DLD1 (cell line): ENCODE results near the gene CDH3.

Experiments
- in situ Hi-C: cut with HindIII; loops from 2 replicates; pipeline ENCODE4 v1.10.0; 2017; ENCODE audit warnings: low sequenced_read_pairs

CDH3 gene

DNA sequence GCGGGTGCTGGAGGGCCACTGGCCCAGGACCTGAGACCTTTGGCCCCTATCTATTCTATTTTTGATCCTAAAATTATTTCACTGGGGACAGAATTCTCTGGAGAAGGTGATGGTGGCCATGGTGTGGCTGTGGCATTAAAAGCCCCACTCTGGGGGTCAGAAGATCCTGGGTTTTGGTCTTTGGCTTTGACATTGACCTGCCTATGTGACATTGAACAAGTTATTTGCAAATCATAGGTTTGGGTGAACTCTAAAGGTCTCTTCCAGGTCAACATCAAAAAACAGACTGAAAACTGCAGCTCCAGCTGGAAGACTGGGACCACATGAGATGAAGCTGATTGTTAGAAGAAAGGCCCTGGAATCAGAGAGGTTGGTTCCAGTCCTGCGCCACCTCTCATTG lies 89.7 kb downstream of the CDH3 start:
- in situ Hi-C loops: no loop called here

GRCh38 chr16:68736561-68736960 lies 91.5 kb downstream of the CDH3 start:
- in situ Hi-C loops: no loop called here

- in situ Hi-C loops: no loop called here
Observed at GRCh38 chr16:68737046-68737729, 92.1 kb downstream of the CDH3 start, which contains the start of gene CDH1. Gene CDH1 (plus strand): TSS chr16:68737292. CDS start chr16:68737416, 124 bp downstream.

DNA sequence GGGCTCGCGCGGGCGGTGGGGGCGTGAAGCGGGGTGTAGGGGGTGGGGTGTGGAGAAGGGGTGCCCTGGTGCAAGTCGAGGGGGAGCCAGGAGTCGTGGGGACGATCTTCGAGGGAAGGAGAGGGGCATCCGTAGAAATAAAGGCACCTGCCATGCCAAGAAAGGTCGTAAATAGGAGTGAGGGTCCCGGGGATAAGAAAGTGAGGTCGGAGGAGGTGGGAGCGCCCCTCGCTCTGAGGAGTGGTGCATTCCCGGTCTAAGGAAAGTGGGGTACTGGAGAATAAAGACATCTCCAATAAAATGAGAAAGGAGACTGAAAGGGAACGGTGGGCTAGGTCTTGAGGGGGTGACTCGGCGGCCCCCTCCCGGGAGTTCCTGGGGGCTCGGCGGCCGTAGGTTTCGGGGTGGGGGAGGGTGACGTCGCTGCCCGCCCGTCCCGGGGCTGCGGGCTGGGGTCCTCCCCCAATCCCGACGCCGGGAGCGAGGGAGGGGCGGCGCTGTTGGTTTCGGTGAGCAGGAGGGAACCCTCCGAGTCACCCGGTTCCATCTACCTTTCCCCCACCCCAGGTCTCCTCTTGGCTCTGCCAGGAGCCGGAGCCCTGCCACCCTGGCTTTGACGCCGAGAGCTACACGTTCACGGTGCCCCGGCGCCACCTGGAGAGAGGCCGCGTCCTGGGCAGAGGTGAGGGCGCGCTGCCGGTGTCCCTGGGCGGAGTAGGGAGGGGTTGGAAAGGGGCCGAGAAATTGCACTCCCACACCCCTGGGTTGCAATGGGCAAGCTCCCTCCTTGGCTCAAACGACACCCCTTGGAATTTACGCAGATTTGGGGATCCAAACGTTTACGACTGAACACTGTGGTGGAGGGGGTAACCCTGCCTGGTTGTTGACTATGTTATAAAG lies 92.9 kb downstream of the CDH3 start:
- in situ Hi-C loops: no loop called here

- in situ Hi-C loops: no loop called here
Observed at GRCh38 chr16:68739964-68740627, 95.0 kb downstream of the CDH3 start.

GRCh38 chr16:68740628-68741346 lies 95.7 kb downstream of the CDH3 start:
- in situ Hi-C loops: no loop called here

DNA sequence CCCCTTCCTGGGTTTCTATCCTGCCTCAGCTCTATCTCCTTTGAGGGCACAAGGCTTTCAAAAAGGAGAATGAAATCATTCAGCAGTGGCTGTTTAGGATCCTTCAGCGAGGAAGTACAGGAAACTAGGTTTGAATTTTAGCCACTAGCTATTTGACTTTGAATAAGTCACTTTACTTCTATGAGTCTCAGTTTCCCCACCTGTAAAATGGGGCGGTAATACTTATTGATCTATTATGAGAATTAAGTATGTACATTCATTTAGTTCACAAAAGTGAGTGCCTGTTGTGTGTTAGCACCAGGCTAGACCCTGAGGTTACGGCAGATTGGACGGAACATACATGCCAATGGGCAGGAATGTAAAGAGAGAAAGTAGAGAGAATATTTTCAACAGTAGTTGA lies 98.6 kb downstream of the CDH3 start:
- in situ Hi-C loops: no loop called here

DNA sequence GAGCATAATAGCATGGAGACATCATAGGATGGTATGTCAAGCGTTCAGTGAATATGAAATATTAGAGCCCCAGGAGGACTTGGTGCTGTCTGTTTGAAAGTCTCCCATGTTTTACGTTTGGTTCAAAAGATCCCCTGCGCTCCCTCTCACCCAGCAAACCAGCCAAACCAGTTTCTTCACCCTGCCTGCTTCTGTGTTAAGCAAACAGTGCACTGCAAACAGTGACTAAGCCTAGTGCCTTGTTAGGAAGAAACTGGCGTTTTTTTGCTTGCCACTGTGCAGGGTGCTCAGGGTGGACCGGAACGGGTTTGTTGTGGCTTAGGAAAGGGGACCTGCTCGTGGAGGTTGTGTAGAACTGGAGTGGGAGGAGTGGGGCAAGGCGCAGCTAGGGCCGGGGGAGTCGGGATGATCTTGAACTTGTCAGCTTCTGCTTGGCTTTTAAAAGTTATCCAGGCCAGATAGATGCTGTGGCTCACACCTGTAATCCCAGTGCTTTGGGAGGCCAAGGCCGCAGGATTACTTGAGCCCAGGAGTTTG lies 99.7 kb downstream of the CDH3 start:
- in situ Hi-C loops: no loop called here

DNA sequence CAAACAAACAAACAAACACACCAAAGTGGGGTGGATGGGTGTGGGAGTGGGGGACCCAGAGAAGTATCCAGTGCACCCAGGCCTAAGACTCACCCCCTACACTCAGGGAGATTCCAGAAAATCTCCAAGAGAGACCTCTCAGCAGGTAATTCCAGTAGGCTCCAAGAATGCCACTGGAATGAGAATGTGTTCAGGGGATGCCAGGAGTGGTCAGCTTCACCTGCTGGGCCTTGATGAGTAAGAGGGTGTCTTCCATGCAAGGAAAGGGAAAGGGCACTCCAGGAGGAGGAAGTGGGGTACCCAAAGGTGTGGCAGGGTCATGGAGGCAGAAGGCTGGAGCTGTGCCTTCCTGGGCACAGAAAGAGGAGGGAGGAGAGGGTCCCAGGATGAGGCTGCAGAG lies 101.8 kb downstream of the CDH3 start:
- in situ Hi-C loops: no loop called here

DNA sequence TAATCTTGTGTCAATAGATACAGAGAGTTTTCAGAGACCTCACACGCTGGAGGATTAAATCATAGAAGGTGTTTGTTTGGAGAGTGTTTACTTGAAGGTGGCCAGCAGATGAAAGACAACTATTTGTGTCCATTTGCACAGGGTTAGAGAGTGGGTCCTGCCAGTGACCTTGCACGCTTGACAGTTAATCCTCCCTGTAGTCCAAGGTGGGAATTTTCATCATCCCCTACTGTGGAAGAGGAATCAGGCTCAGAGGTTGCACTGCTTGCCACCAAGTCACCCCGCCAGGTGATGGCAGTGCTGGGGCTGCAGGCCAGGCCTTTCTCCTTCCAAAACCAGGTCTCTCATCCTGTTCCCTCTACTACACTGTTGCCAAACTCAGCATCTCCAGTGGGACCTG lies 104.3 kb downstream of the CDH3 start:
- in situ Hi-C loops: no loop called here
